H9 (cell line): ENCODE data around the gene GTF3C1. TPM values are rescaled to one million over a fixed set of nuclear protein-coding genes. Genes with fewer than 3 reads are reported as not detected.

Source experiments
- DNase-seq: peaks from one replicate; pipeline ENCODE4 v3.0.0-alpha.2; 2017
- H2AFZ ChIP-seq: one replicate; pipeline ENCODE4 v1.6.1; 2013; ENCODE audit warnings: mild to moderate bottlenecking, low read length, control low read depth, moderate library complexity
- H2AK5ac ChIP-seq: 2 replicates; pipeline ENCODE4 v1.6.1; 2013; ENCODE audit warnings: low read length, control low read depth, mixed read lengths; ENCODE audit not compliant: insufficient read length
- H2BK120ac ChIP-seq: one replicate; pipeline ENCODE4 v1.6.1; 2013; ENCODE audit warnings: low read depth, mild to moderate bottlenecking, low read length, control low read depth, inconsistent platforms; ENCODE audit not compliant: poor library complexity, severe bottlenecking
- H2BK12ac ChIP-seq: 2 replicates; pipeline ENCODE4 v1.6.1; 2013; ENCODE audit warnings: low read length, control low read depth, mixed read lengths, low read depth; ENCODE audit not compliant: insufficient read length
- H2BK15ac ChIP-seq: 2 replicates; pipeline ENCODE4 v1.6.1; 2013; ENCODE audit warnings: low read depth, low read length, control low read depth
- H2BK20ac ChIP-seq: one replicate; pipeline ENCODE4 v1.6.1; 2013; ENCODE audit warnings: low read depth, mild to moderate bottlenecking, low read length, control low read depth, inconsistent platforms; ENCODE audit not compliant: poor library complexity, severe bottlenecking
- H2BK5ac ChIP-seq: 2 replicates; pipeline ENCODE4 v1.6.1; 2013; ENCODE audit warnings: low read length, control low read depth, mixed read lengths; ENCODE audit not compliant: insufficient read length
- H3K14ac ChIP-seq: 2 replicates; pipeline ENCODE4 v1.6.1; 2013; ENCODE audit warnings: low read length, control low read depth; ENCODE audit not compliant: insufficient read depth
- H3K18ac ChIP-seq: 2 replicates; pipeline ENCODE4 v1.6.1; 2013; ENCODE audit warnings: low read depth, mild to moderate bottlenecking, mixed read lengths, low read length, control low read depth; ENCODE audit not compliant: insufficient read length
- H3K23ac ChIP-seq: 2 replicates; pipeline ENCODE4 v1.6.1; 2013; ENCODE audit warnings: low read length, control low read depth, mixed read lengths, low read depth; ENCODE audit not compliant: insufficient read length
- H3K23me2 ChIP-seq: 2 replicates; pipeline ENCODE4 v1.6.1; 2013; ENCODE audit warnings: low read depth, mild to moderate bottlenecking, mixed read lengths, low read length, control low read depth; ENCODE audit not compliant: insufficient read length, poor library complexity, severe bottlenecking
- H3K27ac ChIP-seq: 2 replicates; pipeline ENCODE4 v1.5.1; 2013; ENCODE audit warnings: low read length, control low read depth, mixed read lengths, low read depth; ENCODE audit not compliant: insufficient read length
- H3K27me3 ChIP-seq: 2 replicates; pipeline ENCODE4 v1.6.1; 2013; ENCODE audit warnings: low read length, control low read depth, inconsistent platforms; ENCODE audit not compliant: insufficient read depth
- H3K4ac ChIP-seq: 2 replicates; pipeline ENCODE4 v1.6.1; 2013; ENCODE audit warnings: low read depth, mild to moderate bottlenecking, control low read depth, inconsistent platforms, low read length, moderate library complexity
- H3K4me1 ChIP-seq: 2 replicates; pipeline ENCODE4 v1.6.1; 2013; ENCODE audit warnings: low read length, control low read depth, inconsistent platforms; ENCODE audit not compliant: insufficient read depth
- H3K4me2 ChIP-seq: 2 replicates; pipeline ENCODE4 v1.6.1; 2013; ENCODE audit warnings: low read length, control low read depth, mixed read lengths; ENCODE audit not compliant: insufficient read length, insufficient read depth
- H3K56ac ChIP-seq: 2 replicates; pipeline ENCODE4 v1.6.1; 2013; ENCODE audit warnings: low read depth, mild to moderate bottlenecking, mixed read lengths, low read length, control low read depth; ENCODE audit not compliant: insufficient read length
- H3K79me1 ChIP-seq: 2 replicates; pipeline ENCODE4 v1.6.1; 2013; ENCODE audit warnings: low read depth, mild to moderate bottlenecking, moderate library complexity, low read length, control low read depth, inconsistent platforms; ENCODE audit not compliant: insufficient read depth, poor library complexity, severe bottlenecking
- H3K79me2 ChIP-seq: 2 replicates; pipeline ENCODE4 v1.6.1; 2013; ENCODE audit warnings: low read length, control low read depth, inconsistent platforms; ENCODE audit not compliant: insufficient read depth
- H3K9ac ChIP-seq: 2 replicates; pipeline ENCODE4 v1.6.1; 2013; ENCODE audit warnings: low read length, control low read depth, mixed read lengths; ENCODE audit not compliant: insufficient read length; ENCODE audit errors: extremely low read depth
- H3K9me3 ChIP-seq: one replicate; pipeline ENCODE4 v1.6.1; 2013; ENCODE audit warnings: low read depth, low read length, inconsistent platforms; ENCODE audit not compliant: control insufficient read depth
- H3T11ph ChIP-seq: one replicate; pipeline ENCODE4 v1.6.1; 2013; ENCODE audit warnings: mild to moderate bottlenecking, low read length, control low read depth, inconsistent platforms
- H4K20me1 ChIP-seq: one replicate; pipeline ENCODE4 v1.6.1; 2013; ENCODE audit not compliant: control insufficient read depth, insufficient read length, insufficient read depth
- H4K5ac ChIP-seq: 2 replicates; pipeline ENCODE4 v1.6.1; 2013; ENCODE audit warnings: low read depth, mild to moderate bottlenecking, mixed read lengths, low read length, control low read depth; ENCODE audit not compliant: insufficient read length
- H4K8ac ChIP-seq: replicated peaks from 2 replicates; pipeline ENCODE4 v1.6.1; 2013; ENCODE audit warnings: low read length, control low read depth, mixed read lengths, low read depth; ENCODE audit not compliant: insufficient read length
- H4K91ac ChIP-seq: 2 replicates; pipeline ENCODE4 v1.6.1; 2013; ENCODE audit warnings: low read depth, mild to moderate bottlenecking, moderate library complexity, mixed read lengths, low read length, control low read depth; ENCODE audit not compliant: insufficient read length
- H3K27ac Mint-ChIP-seq, 3 experiments: 2 replicates in 2 of 3; 3 replicates in 1 of 3; pipeline ENCODE4 v1.8.0; 2020 to 2021; ENCODE audit warnings: mixed read lengths in 3 of 3, mild to moderate bottlenecking in 1 of 3, moderate library complexity in 1 of 3
- H3K27me3 Mint-ChIP-seq: 2 replicates; pipeline ENCODE4 v1.8.0; 2021; ENCODE audit warnings: low read depth, mild to moderate bottlenecking, moderate library complexity, mixed read lengths
- H3K36me3 Mint-ChIP-seq, 3 experiments: 2 replicates in 2 of 3; 3 replicates in 1 of 3; pipeline ENCODE4 v1.8.0; 2020 to 2021; ENCODE audit warnings: low read depth in 3 of 3, mixed read lengths in 3 of 3; ENCODE audit not compliant: insufficient read depth in 1 of 3
- H3K4me1 Mint-ChIP-seq, 2 experiments: 2 replicates each; pipeline ENCODE4 v1.8.0; 2020; ENCODE audit warnings: mixed read lengths in 2 of 2
- H3K4me3 Mint-ChIP-seq, 2 experiments: 2 replicates in 1 of 2; 3 replicates in 1 of 2; pipeline ENCODE4 v1.8.0; 2020 to 2021; ENCODE audit warnings: mild to moderate bottlenecking in 2 of 2, mixed read lengths in 2 of 2, moderate library complexity in 1 of 2
- H3K9me3 Mint-ChIP-seq, 2 experiments: 2 replicates in 1 of 2; 3 replicates in 1 of 2; pipeline ENCODE4 v1.8.0; 2020; ENCODE audit warnings: mild to moderate bottlenecking in 2 of 2, mixed read lengths in 2 of 2, moderate library complexity in 1 of 2
- WGBS: extraction: QIAGEN DNeasy Blood & Tissue Kit; methylation state at CpG from one replicate; pipeline ENCODE4 v1.1.7; 2013; ENCODE audit warnings: missing lambda C conversion rate, low lambda C conversion rate, mixed read lengths; ENCODE audit not compliant: insufficient read length; ENCODE audit errors: extremely low coverage; 5-methylcytosine and 5-hydroxymethylcytosine counted together
- total RNA-seq: library from RNA; stranded (reverse); gene quantifications from 2 replicates; pipeline ENCODE4 v1.2.1, GENCODE V29; 2021
- TF ChIP-seq, protein P1 (sequence below): fragments of 200-600 bp; sonication (generic); conservative IDR thresholded peaks from 3 replicates; pipeline ENCODE4 v1.8.0; 2021; ENCODE audit warnings: antibody characterized with exemption, mild to moderate bottlenecking

GTF3C1 gene
- total RNA-seq, 1 experiment from 2014 or later: 113 TPM

DNA sequence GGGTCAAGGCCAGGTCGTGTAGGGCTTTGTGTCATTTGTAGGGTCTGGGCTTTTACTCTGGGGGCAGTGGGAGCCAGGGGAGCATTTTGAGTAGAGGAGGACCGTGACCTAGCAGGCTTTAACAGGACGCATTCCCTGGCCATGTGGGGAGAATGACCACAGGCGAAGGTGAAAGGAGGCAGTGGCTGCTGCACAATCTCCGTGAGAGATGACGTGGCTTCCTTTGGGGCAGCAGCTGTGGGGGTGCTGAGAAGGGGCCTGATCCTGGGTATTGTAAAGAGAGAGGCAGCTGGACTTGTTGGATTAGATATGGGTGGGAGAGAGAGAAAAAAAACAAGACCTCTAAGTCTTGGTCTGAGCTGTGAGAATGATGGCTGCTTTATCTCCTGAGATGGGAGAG, 46.3 kb upstream of the GTF3C1 start:
- TF ChIP-seq, protein P1, sequence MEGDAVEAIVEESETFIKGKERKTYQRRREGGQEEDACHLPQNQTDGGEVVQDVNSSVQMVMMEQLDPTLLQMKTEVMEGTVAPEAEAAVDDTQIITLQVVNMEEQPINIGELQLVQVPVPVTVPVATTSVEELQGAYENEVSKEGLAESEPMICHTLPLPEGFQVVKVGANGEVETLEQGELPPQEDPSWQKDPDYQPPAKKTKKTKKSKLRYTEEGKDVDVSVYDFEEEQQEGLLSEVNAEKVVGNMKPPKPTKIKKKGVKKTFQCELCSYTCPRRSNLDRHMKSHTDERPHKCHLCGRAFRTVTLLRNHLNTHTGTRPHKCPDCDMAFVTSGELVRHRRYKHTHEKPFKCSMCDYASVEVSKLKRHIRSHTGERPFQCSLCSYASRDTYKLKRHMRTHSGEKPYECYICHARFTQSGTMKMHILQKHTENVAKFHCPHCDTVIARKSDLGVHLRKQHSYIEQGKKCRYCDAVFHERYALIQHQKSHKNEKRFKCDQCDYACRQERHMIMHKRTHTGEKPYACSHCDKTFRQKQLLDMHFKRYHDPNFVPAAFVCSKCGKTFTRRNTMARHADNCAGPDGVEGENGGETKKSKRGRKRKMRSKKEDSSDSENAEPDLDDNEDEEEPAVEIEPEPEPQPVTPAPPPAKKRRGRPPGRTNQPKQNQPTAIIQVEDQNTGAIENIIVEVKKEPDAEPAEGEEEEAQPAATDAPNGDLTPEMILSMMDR: no peak
- Histone ChIP-seq H4K91ac (no peak overlapping the region), H3K79me1 (no peaks in the 10 kb centered on the region), H3K9me3 (no peaks in the 10 kb centered on the region), H4K8ac (no peak overlapping the region), H3K4me1 (no peaks in the 10 kb centered on the region; the same call in 1 of the 2 replicates), H2BK120ac (no peak overlapping the region), H4K5ac (no peak overlapping the region), H3K27me3 (no peaks in the 10 kb centered on the region), H2BK12ac (no peak overlapping the region), H4K20me1 (no peaks in the 10 kb centered on the region), H3K23me2 (no peaks in the 10 kb centered on the region), H3K4me2 (no peak overlapping the region), H3K23ac (no peak overlapping the region), H2BK5ac (no peak overlapping the region), H2AK5ac (no peak overlapping the region), H3K9ac (no peak overlapping the region), H3K56ac (no peak overlapping the region), H3K4ac (no peak overlapping the region), H3T11ph (no peak overlapping the region), H2BK20ac (no peak overlapping the region), H2BK15ac (no peak overlapping the region), H3K27ac (no peak overlapping the region), H3K79me2 (no peaks in the 10 kb centered on the region), H2AFZ (no peak overlapping the region), H3K14ac (no peak overlapping the region), H3K18ac (no peak overlapping the region)
- no CpG with 5 or more reads among the region's 6 CpGs for WGBS
- Mint-ChIP-seq H3K27ac (peak overlapping the region in 2 of 3 experiments; percentile 13 to 57; a peak in 3 of 7 replicates), H3K4me3 (no peak overlapping the region; a peak in 2 of 5 replicates), H3K4me1 (peaks cover 15 to 26% of the 10 kb centered on the region in 2 experiments), H3K27me3 (no peaks in the 10 kb centered on the region; the same call in 1 of the 2 replicates), H3K9me3 (no peaks in the 10 kb centered on the region), H3K36me3 (no peaks in the 10 kb centered on the region)
- no peak for DNase-seq
